T-helper 22 cell (primary cell): Measurements from ENCODE around the gene ADISSP.
"Not testable (repeated sequence)": the region's sequence is repeated elsewhere in the genome, so short reads cannot be mapped to it uniquely, and the experiment has no call there.

Source experiments
- DNase-seq: peaks from one replicate; pipeline ENCODE4 v3.0.0-alpha.2; 2020; ENCODE audit warnings: low read depth

The ADISSP gene

GRCh38 chr20:3797592-3798372 lies 30.2 kb upstream of the ADISSP start:
- DNase-seq, result peak; percentile 48

- no peak for DNase-seq
Observed at GRCh38 chr20:3797226-3797545, 29.6 kb upstream of the ADISSP start.

GRCh38 chr20:3796477-3797225 lies 29.1 kb upstream of the ADISSP start:
- no peak for DNase-seq

GRCh38 chr20:3795511-3796468 lies 28.2 kb upstream of the ADISSP start, which contains the start of gene CDC25B:
Gene CDC25B, plus strand, starts transcription at chr20:3796310. Its CDS starts 222 bp downstream, at chr20:3796532.
- peak; percentile 82 for DNase-seq

- no peak for DNase-seq
Observed at GRCh38 chr20:3794701-3795420, 27.3 kb upstream of the ADISSP start.

- DNase-seq, result not testable (repeated sequence)
Observed at GRCh38 chr20:3794168-3794567, 26.6 kb upstream of the ADISSP start.

GRCh38 chr20:3789201-3789600 lies 21.6 kb upstream of the ADISSP start:
- not testable (repeated sequence) for DNase-seq

GRCh38 chr20:3788685-3789155 lies 21.2 kb upstream of the ADISSP start:
- DNase-seq, result no peak

- no peak for DNase-seq
Observed at GRCh38 chr20:3787324-3788014, 19.9 kb upstream of the ADISSP start.

GRCh38 chr20:3786665-3787323 lies 19.2 kb upstream of the ADISSP start, which contains the start of gene CENPB:
Gene CENPB, minus strand, starts transcription at chr20:3786740. Its CDS starts 257 bp downstream, at chr20:3786483.
- DNase-seq, result peak; percentile 82

- DNase-seq, result peak; percentile 25
Observed at GRCh38 chr20:3786126-3786484, 18.6 kb upstream of the ADISSP start.

GRCh38 chr20:3785240-3786125 lies 17.9 kb upstream of the ADISSP start:
- DNase-seq, result no peak

GRCh38 chr20:3784863-3785239 lies 17.3 kb upstream of the ADISSP start:
- no peak for DNase-seq

- DNase-seq, result no peak
Observed at GRCh38 chr20:3784216-3784853, 16.8 kb upstream of the ADISSP start.

- no peak for DNase-seq
Observed at GRCh38 chr20:3783511-3784195, 16.1 kb upstream of the ADISSP start.

- no peak for DNase-seq
Observed at GRCh38 chr20:3783068-3783489, 15.5 kb upstream of the ADISSP start.

- DNase-seq, result no peak
Observed at GRCh38 chr20:3782597-3782996, 15.0 kb upstream of the ADISSP start.
